K562 (cell line): Measurements from ENCODE around the gene MYCBPAP. TPM values are rescaled to one million over a fixed set of nuclear protein-coding genes. Genes with fewer than 3 reads are reported as not detected.

ENCODE experiments used
- ATAC-seq: fragments of 200-7000 bp; cut with Tn5 transposase; 3 replicates; pipeline ENCODE4 v1.9.1; 2020; ENCODE audit warnings: moderate library complexity
- BruUV-seq: library from RNA; stranded (reverse); fragments of 400-500 nt; replicated peaks from 2 replicates; lab custom pipeline; 2021; lab: Mats Ljungman, UMichigan
- CTCF ChIA-PET: fragments of 300-600 bp; formaldehyde crosslinking; extraction: SDS; loops from one replicate; lab custom pipeline; 2021; ENCODE audit warnings: low intra/inter-chr PET ratio; lab: Yijun Ruan, JAX
- POLR2A ChIA-PET: fragments of 300-600, 350-650 bp; sonication (Branson Sonifier 250); formaldehyde crosslinking; extraction: SDS; loops from one replicate; lab custom pipeline; 2021; ENCODE audit warnings: antibody characterized with exemption, inconsistent platforms; lab: Yijun Ruan, JAX
- DNase-seq, 4 experiments: peaks; one replicate each; pipeline versions ENCODE4 v3.0.0 to v3.0.0-alpha.2; 2011 to 2018; ENCODE audit warnings: low spot score in 3 of 4, mixed read lengths in 3 of 4; ENCODE audit errors: extremely low read depth in 1 of 4
- FAIRE-seq: peaks from 2 replicates; lab custom pipeline; 2011; peaks lifted over from hg19 to GRCh38; lab: Jason Lieb, UNC
- H2AFZ ChIP-seq: 2 replicates; pipeline ENCODE4 v1.6.0; 2011; ENCODE audit warnings: low read depth, low read length, control low read depth, inconsistent platforms
- H3K27ac ChIP-seq: fragments of 200-600 bp; 3 replicates; pipeline ENCODE4 v1.8.0; 2011; ENCODE audit warnings: low read depth, mild to moderate bottlenecking, control low read depth, inconsistent platforms, low read length, moderate library complexity, mixed read lengths; ENCODE audit errors: extremely low read depth
- H3K27me3 ChIP-seq, 2 experiments: fragments of 300-600 bp in 1 of 2; 2 replicates in 1 of 2; 3 replicates in 1 of 2; pipeline versions ENCODE4 v1.6.0 to v1.8.0; 2011; ENCODE audit warnings: inconsistent platforms in 2 of 2, low read length in 2 of 2, mild to moderate bottlenecking in 1 of 2, mixed read lengths in 1 of 2, moderate library complexity in 1 of 2; ENCODE audit not compliant: control insufficient read depth in 2 of 2, insufficient read depth in 2 of 2
- H3K36me3 ChIP-seq: fragments of 300-600 bp; 3 replicates; pipeline ENCODE4 v1.8.0; 2011; ENCODE audit warnings: mild to moderate bottlenecking, low read length, inconsistent platforms; ENCODE audit not compliant: control insufficient read depth, insufficient read depth
- H3K4me1 ChIP-seq, 2 experiments: fragments of 200-600 bp in 1 of 2; replicated peaks in 1 of 2; 2 replicates in 1 of 2; 3 replicates in 1 of 2; pipeline versions ENCODE4 v1.5.1 to v1.8.0; 2011; ENCODE audit warnings: inconsistent platforms in 2 of 2, low read length in 2 of 2, mild to moderate bottlenecking in 1 of 2, mixed read lengths in 1 of 2, moderate library complexity in 1 of 2; ENCODE audit not compliant: control insufficient read depth in 2 of 2, insufficient read depth in 2 of 2
- H3K4me2 ChIP-seq: 2 replicates; pipeline ENCODE4 v1.6.1; 2011; ENCODE audit warnings: low read length, control low read depth, inconsistent platforms, mixed read lengths; ENCODE audit not compliant: insufficient read depth
- H3K4me3 ChIP-seq: fragments of 200-600 bp; sonication (generic), shearing (Covaris generic); 2 replicates; pipeline ENCODE4 v1.5.1; 2016; ENCODE audit warnings: control low read depth, inconsistent platforms
- H3K79me2 ChIP-seq: fragments of 200-600 bp; 3 replicates; pipeline ENCODE4 v1.8.0; 2011; ENCODE audit warnings: low read length, inconsistent platforms; ENCODE audit not compliant: control insufficient read depth, insufficient read depth
- H3K9ac ChIP-seq, 2 experiments: 2 replicates each; pipeline versions ENCODE4 v1.6.0 to v1.6.1; 2011; ENCODE audit warnings: low read depth in 2 of 2, low read length in 2 of 2, control low read depth in 1 of 2, inconsistent platforms in 1 of 2, mild to moderate bottlenecking in 1 of 2, mixed read lengths in 1 of 2; ENCODE audit not compliant: insufficient read depth in 1 of 2
- H3K9me1 ChIP-seq: one replicate; pipeline ENCODE4 v1.6.0; 2011; ENCODE audit warnings: inconsistent platforms, mild to moderate bottlenecking, low read length, moderate library complexity; ENCODE audit not compliant: control insufficient read depth, insufficient read depth
- H3K9me3 ChIP-seq: replicated peaks from 2 replicates; pipeline ENCODE4 v1.5.1; 2011; ENCODE audit warnings: low read depth, low read length, inconsistent platforms; ENCODE audit not compliant: control insufficient read depth, insufficient read depth
- H4K20me1 ChIP-seq: replicated peaks from 2 replicates; pipeline ENCODE4 v1.6.1; 2011; ENCODE audit warnings: low read length, inconsistent platforms, mixed read lengths; ENCODE audit not compliant: control insufficient read depth, insufficient read depth
- ELF4 ChIP-seq: fragments of 450-650 bp; formaldehyde crosslinking; IDR thresholded peaks from 2 replicates; pipeline ENCODE4 v1.4.0; 2022; ENCODE audit warnings: missing genetic modification characterization
- HNRNPLL ChIP-seq: fragments of 200-400 bp; formaldehyde crosslinking; IDR thresholded peaks from 2 replicates; pipeline ENCODE4 v1.6.1; 2017; ENCODE audit warnings: low read length, low read depth, mild to moderate bottlenecking; ENCODE audit not compliant: poor library complexity, severe bottlenecking
- JUN ChIP-seq, 2 experiments: sonication (generic) in 1 of 2; formaldehyde crosslinking in 1 of 2; IDR thresholded peaks; 2 replicates each; pipeline versions ENCODE4 v1.6.1 to v1.8.0; 2012 to 2022; ENCODE audit warnings: borderline replicate concordance in 2 of 2, mild to moderate bottlenecking in 2 of 2, improper control_type of control experiment in 1 of 2, low read depth in 1 of 2, low read length in 1 of 2, missing genetic modification reagents in 1 of 2
- NR3C1 ChIP-seq: sonication (generic); formaldehyde crosslinking; IDR thresholded peaks from 2 replicates; pipeline ENCODE4 v1.8.1; 2022; ENCODE audit warnings: missing genetic modification reagents
- ZNF12 ChIP-seq: sonication (generic); formaldehyde crosslinking; IDR thresholded peaks from 2 replicates; pipeline ENCODE4 v1.4.0; 2020; ENCODE audit warnings: mild to moderate bottlenecking, missing genetic modification reagents
- ZNF24 ChIP-seq: fragments of 450-650 bp; IDR thresholded peaks from 2 replicates; pipeline ENCODE4 v1.6.1; 2016
- ZNF551 ChIP-seq: fragments of 250-450 bp; sonication (Bioruptor Pico); IDR thresholded peaks from 2 replicates; pipeline ENCODE4 v1.5.0; 2021; ENCODE audit warnings: mild to moderate bottlenecking, moderate library complexity
- ZNF785 ChIP-seq: fragments of 250-450 bp; sonication (Bioruptor Pico); IDR thresholded peaks from 2 replicates; pipeline ENCODE4 v1.4.0; 2020; ENCODE audit warnings: mild to moderate bottlenecking
- WGBS: fragments of 100-300 bp; shearing (Covaris generic); methylation state at CpG from one replicate; pipeline ENCODE4 v1.1.6; 2016; ENCODE audit warnings: low coverage, mixed read lengths; ENCODE audit not compliant: insufficient coverage; ENCODE audit errors: missing lambda C conversion rate; 5-methylcytosine and 5-hydroxymethylcytosine counted together
- in situ Hi-C: fragments of 300-500 bp; cut with MboI; formaldehyde crosslinking; loops from 4 replicates; pipeline ENCODE4 v1.15.0; 2018; ENCODE audit warnings: inconsistent platforms, mixed read lengths
- intact Hi-C: fragments of 100-400 bp; cut with micrococcal nuclease; formaldehyde crosslinking; loops from 2 replicates; pipeline ENCODE4 v1.14.2; 2022
- polyA plus RNA-seq, 8 experiments: library from polyadenylated mRNA; depleted of rRNA in 4 of 8; stranded (reverse) in 5 of 8; unstranded in 3 of 8; fragments of >200 nt; fragmentation: Nextera tagmentation in 2 of 8; fragmentation: Illumina TruSeq in 1 of 8; extraction: Ambion mirVana in 2 of 8; extraction: Trizol in 1 of 8; gene quantifications; 2 replicates each; pipeline versions ENCODE4 v1.2.1 to v1.2.3, GENCODE V29; 2011 to 2014; ENCODE audit warnings: inconsistent platforms in 1 of 8, missing spikeins in 1 of 8
- total RNA-seq, 7 experiments: library from RNA; depleted of rRNA in 6 of 7; stranded (reverse); fragments of >200 nt in 6 of 7; fragmentation: Illumina TruSeq in 2 of 7; extraction: Trizol in 2 of 7; gene quantifications; 2 replicates each; pipeline versions ENCODE4 v1.2.1 to v1.2.3, GENCODE V29; 2011 to 2021; ENCODE audit warnings: low replicate concordance in 1 of 7
- TF ChIP-seq, protein P1 (sequence below): sonication (generic); formaldehyde crosslinking; IDR thresholded peaks from 2 replicates; pipeline ENCODE4 v1.8.0; 2023; ENCODE audit warnings: mild to moderate bottlenecking, missing genetic modification reagents
- TF ChIP-seq, protein P2 (sequence below): fragments of 250-450 bp; sonication (Bioruptor Pico); IDR thresholded peaks from 2 replicates; pipeline ENCODE4 v1.5.0; 2020; ENCODE audit warnings: mild to moderate bottlenecking, borderline replicate concordance
- TF ChIP-seq, protein P3 (sequence below): fragments of 450-650 bp; IDR thresholded peaks from 2 replicates; pipeline ENCODE4 v1.6.1; 2017; ENCODE audit warnings: antibody characterized with exemption, mild to moderate bottlenecking

The MYCBPAP gene
- total and polyA plus RNA-seq, 9 of the 15 experiments (the other 6 are each of a cell fraction or from before 2014, with no cell fraction given) = not detected

DNA sequence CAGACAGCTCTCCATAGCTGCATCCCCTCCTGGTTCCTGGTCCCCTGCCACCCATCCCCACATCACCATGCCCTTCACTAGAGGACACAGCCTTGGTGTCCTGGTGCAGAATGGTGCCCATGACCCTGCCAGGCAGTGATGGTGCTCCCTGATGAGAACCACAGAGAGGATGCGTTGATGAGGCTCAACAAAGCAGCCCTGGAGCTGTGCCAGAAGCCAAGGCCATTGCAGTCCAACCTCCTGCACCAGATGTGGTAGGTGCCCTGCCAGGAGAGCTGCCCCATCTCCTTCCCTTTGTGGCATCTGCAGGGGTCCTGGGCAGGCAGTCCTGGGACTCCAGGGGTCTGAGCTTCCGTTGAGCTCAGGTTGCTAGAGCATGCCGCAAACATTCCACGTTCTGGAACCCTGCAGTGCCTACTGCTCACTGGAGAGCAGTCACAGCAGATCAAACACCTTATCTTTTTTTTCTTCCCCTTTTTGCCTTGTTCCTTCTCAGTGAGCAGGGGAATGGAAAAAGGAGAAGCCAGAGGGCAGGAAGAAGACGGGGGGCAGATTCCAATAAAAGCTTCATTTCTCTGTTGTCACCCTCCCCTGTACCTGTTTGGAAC lies 19.0 kb downstream of the MYCBPAP start (continued):
- TF ChIP-seq, protein P1, sequence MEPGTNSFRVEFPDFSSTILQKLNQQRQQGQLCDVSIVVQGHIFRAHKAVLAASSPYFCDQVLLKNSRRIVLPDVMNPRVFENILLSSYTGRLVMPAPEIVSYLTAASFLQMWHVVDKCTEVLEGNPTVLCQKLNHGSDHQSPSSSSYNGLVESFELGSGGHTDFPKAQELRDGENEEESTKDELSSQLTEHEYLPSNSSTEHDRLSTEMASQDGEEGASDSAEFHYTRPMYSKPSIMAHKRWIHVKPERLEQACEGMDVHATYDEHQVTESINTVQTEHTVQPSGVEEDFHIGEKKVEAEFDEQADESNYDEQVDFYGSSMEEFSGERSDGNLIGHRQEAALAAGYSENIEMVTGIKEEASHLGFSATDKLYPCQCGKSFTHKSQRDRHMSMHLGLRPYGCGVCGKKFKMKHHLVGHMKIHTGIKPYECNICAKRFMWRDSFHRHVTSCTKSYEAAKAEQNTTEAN (CRISPR knock-in tag) = no peak
- TF ChIP-seq JUN (IDR thresholded peaks at IDR 0.05; ENCODE audit: borderline replicate concordance, low read depth, low read length) = no peak
- no peak for TF ChIP-seq JUN (CRISPR knock-in tag; IDR thresholded peaks at IDR 0.05; ENCODE audit: borderline replicate concordance)
- TF ChIP-seq ZNF551 (CRISPR knock-in tag) = no peak
- TF ChIP-seq ZNF12 = no peak
- no peak for TF ChIP-seq ZNF24

DNA sequence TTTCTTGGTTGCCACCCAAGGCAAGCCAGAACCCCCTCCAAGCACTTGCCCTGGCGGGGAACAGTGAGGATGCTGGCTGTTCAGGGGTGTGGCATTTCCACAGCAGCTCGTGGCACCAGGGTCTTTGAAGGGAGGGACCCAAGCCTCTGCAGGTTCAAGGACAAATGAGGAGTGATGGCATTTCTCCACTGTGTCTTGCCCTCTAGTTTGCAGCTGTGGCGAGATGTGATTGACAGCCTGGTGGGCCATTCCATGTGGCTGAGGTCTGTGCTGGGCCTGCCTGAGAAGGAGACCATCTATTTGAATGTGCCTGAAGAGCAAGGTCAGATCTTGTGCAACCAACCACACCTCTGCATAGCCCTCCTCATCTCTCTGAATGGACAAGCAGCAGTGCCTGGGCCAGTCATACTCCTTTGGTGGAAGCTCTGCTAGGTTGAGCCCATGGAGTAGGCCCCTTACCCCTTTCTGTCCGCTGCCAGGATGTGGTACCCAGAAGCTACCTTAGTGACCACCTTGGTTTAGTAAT lies 19.8 kb downstream of the MYCBPAP start:
- no peak overlapping the region for H3K9ac ChIP-seq
- ChIA-PET POLR2A (interaction anchor here (0.6 to 1.0 kb wide), 3 partner anchors 16 to 813 kb away, joined by 3 read pairs; no protein-coding TSS in a partner anchor), CTCF (no interaction called here)
- no peak overlapping the region for H2AFZ ChIP-seq
- H3K27ac ChIP-seq = no peak overlapping the region
- no peak overlapping the region for H3K4me3 ChIP-seq
- H3K9me3 ChIP-seq = no peaks in the 10 kb centered on the region
- WGBS = 4% methylated on average over 4 of the region's 4 CpGs
- H3K79me2 ChIP-seq = no peaks in the 10 kb centered on the region
- TF ChIP-seq, protein P2, sequence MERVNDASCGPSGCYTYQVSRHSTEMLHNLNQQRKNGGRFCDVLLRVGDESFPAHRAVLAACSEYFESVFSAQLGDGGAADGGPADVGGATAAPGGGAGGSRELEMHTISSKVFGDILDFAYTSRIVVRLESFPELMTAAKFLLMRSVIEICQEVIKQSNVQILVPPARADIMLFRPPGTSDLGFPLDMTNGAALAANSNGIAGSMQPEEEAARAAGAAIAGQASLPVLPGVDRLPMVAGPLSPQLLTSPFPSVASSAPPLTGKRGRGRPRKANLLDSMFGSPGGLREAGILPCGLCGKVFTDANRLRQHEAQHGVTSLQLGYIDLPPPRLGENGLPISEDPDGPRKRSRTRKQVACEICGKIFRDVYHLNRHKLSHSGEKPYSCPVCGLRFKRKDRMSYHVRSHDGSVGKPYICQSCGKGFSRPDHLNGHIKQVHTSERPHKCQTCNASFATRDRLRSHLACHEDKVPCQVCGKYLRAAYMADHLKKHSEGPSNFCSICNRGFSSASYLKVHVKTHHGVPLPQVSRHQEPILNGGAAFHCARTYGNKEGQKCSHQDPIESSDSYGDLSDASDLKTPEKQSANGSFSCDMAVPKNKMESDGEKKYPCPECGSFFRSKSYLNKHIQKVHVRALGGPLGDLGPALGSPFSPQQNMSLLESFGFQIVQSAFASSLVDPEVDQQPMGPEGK = no peak
- TF ChIP-seq, protein P3, sequence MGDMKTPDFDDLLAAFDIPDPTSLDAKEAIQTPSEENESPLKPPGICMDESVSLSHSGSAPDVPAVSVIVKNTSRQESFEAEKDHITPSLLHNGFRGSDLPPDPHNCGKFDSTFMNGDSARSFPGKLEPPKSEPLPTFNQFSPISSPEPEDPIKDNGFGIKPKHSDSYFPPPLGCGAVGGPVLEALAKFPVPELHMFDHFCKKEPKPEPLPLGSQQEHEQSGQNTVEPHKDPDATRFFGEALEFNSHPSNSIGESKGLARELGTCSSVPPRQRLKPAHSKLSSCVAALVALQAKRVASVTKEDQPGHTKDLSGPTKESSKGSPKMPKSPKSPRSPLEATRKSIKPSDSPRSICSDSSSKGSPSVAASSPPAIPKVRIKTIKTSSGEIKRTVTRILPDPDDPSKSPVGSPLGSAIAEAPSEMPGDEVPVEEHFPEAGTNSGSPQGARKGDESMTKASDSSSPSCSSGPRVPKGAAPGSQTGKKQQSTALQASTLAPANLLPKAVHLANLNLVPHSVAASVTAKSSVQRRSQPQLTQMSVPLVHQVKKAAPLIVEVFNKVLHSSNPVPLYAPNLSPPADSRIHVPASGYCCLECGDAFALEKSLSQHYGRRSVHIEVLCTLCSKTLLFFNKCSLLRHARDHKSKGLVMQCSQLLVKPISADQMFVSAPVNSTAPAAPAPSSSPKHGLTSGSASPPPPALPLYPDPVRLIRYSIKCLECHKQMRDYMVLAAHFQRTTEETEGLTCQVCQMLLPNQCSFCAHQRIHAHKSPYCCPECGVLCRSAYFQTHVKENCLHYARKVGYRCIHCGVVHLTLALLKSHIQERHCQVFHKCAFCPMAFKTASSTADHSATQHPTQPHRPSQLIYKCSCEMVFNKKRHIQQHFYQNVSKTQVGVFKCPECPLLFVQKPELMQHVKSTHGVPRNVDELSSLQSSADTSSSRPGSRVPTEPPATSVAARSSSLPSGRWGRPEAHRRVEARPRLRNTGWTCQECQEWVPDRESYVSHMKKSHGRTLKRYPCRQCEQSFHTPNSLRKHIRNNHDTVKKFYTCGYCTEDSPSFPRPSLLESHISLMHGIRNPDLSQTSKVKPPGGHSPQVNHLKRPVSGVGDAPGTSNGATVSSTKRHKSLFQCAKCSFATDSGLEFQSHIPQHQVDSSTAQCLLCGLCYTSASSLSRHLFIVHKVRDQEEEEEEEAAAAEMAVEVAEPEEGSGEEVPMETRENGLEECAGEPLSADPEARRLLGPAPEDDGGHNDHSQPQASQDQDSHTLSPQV = no peak
- no peak for TF ChIP-seq ELF4 (CRISPR knock-in tag)
- TF ChIP-seq HNRNPLL = no peak
- TF ChIP-seq ZNF785 = no peak
- TF ChIP-seq NR3C1 = no peak
- FAIRE-seq (no peak), ATAC-seq (no peak), DNase-seq (no peak)
- H3K9me1 ChIP-seq = no peaks in the 10 kb centered on the region
- peaks cover 0 to 10% of the 10 kb centered on the region in 2 experiments; a peak in 2 of 5 replicates for H3K4me1 ChIP-seq
- H4K20me1 ChIP-seq = 0 out of 2 replicates have a peak, but pooled peaks cover 7% of the 10 kb centered on the region
- intact Hi-C loops (no loop called here), in situ Hi-C loops (no loop called here)
- H3K27me3 ChIP-seq = peaks cover 32 to 52% of the 10 kb centered on the region in 2 experiments; a peak in 4 of 5 replicates
- BruUV-seq = no TSS peak
- H3K4me2 ChIP-seq = no peak overlapping the region
- no peaks in the 10 kb centered on the region for H3K36me3 ChIP-seq
